WTC11 (cell line): ENCODE data around the gene STAT1. TPM values are rescaled to one million over a fixed set of nuclear protein-coding genes. Genes with fewer than 3 reads are reported as not detected.

Experiments used
- ATAC-seq: fragments of 200-7000 bp; cut with Tn5 transposase; 2 replicates; pipeline ENCODE4 v1.10.0; 2021; ENCODE audit warnings: mild to moderate bottlenecking, moderate library complexity
- CTCF ChIA-PET: fragments of 300-600 bp; sonication (Branson Sonifier 250); formaldehyde crosslinking; loops from one replicate; lab custom pipeline; 2021; ENCODE audit warnings: antibody characterized with exemption; lab: Charles Lee
- POLR2A ChIA-PET: fragments of 350-600 bp; sonication (Branson Sonifier 250); formaldehyde crosslinking; loops from one replicate; lab custom pipeline; 2021; ENCODE audit warnings: antibody characterized with exemption; lab: Charles Lee
- DNase-seq: peaks from one replicate; pipeline ENCODE4 v3.0.0; 2021; ENCODE audit warnings: low spot score
- H3K27ac Mint-ChIP-seq: 2 replicates; pipeline ENCODE4 v1.8.0; 2021; ENCODE audit warnings: mixed read lengths
- H3K27me3 Mint-ChIP-seq: 2 replicates; pipeline ENCODE4 v1.8.0; 2021; ENCODE audit warnings: low read depth, mild to moderate bottlenecking, moderate library complexity, mixed read lengths
- H3K36me3 Mint-ChIP-seq: 2 replicates; pipeline ENCODE4 v1.8.0; 2021; ENCODE audit warnings: mixed read lengths
- H3K4me1 Mint-ChIP-seq: 2 replicates; pipeline ENCODE4 v1.8.0; 2022; ENCODE audit warnings: mixed read lengths
- H3K4me3 Mint-ChIP-seq: 2 replicates; pipeline ENCODE4 v1.8.0; 2021; ENCODE audit warnings: mild to moderate bottlenecking, moderate library complexity, mixed read lengths
- H3K9me3 Mint-ChIP-seq: 2 replicates; pipeline ENCODE4 v1.8.0; 2021; ENCODE audit warnings: mixed read lengths
- ATF6 ChIP-seq: sonication (generic); formaldehyde crosslinking; IDR thresholded peaks from 2 replicates; pipeline ENCODE4 v1.8.1; 2023; ENCODE audit warnings: mild to moderate bottlenecking, missing genetic modification reagents
- CREM ChIP-seq: sonication (generic); formaldehyde crosslinking; IDR thresholded peaks from 2 replicates; pipeline ENCODE4 v1.8.1; 2022; ENCODE audit warnings: mild to moderate bottlenecking, missing genetic modification reagents, moderate library complexity
- E2F4 ChIP-seq: sonication (generic); formaldehyde crosslinking; IDR thresholded peaks from 2 replicates; pipeline ENCODE4 v1.8.1; 2022; ENCODE audit warnings: low read depth, mild to moderate bottlenecking, moderate library complexity, missing genetic modification reagents, borderline replicate concordance
- GABPB1 ChIP-seq: sonication (generic); formaldehyde crosslinking; IDR thresholded peaks from 2 replicates; pipeline ENCODE4 v1.8.1; 2023; ENCODE audit warnings: mild to moderate bottlenecking, missing genetic modification reagents
- GTF2I ChIP-seq: fragments of 250-450 bp; sonication (Bioruptor Pico); conservative IDR thresholded peaks from 2 replicates; pipeline ENCODE4 v1.4.0; 2021; ENCODE audit warnings: mild to moderate bottlenecking
- IRF2 ChIP-seq: sonication (generic); formaldehyde crosslinking; IDR thresholded peaks from 2 replicates; pipeline ENCODE4 v1.8.0; 2022; ENCODE audit warnings: low read depth, missing genetic modification reagents, borderline replicate concordance
- JUN ChIP-seq: sonication (generic); formaldehyde crosslinking; IDR thresholded peaks from 2 replicates; pipeline ENCODE4 v1.8.0; 2023; ENCODE audit warnings: mild to moderate bottlenecking, missing genetic modification reagents
- MXD4 ChIP-seq: fragments of 250-450 bp; sonication (Bioruptor Pico); IDR thresholded peaks from 2 replicates; pipeline ENCODE4 v1.8.0; 2021; ENCODE audit warnings: mild to moderate bottlenecking, moderate library complexity, borderline replicate concordance
- OVOL2 ChIP-seq: fragments of 250-450 bp; sonication (Bioruptor Pico); IDR thresholded peaks from 2 replicates; pipeline ENCODE4 v1.9.0; 2021; ENCODE audit warnings: mild to moderate bottlenecking, borderline replicate concordance
- SMAD3 ChIP-seq: sonication (generic); formaldehyde crosslinking; IDR thresholded peaks from 2 replicates; pipeline ENCODE4 v1.8.0; 2022; ENCODE audit warnings: missing genetic modification reagents, mild to moderate bottlenecking, borderline replicate concordance
- SMAD4 ChIP-seq: sonication (generic); formaldehyde crosslinking; IDR thresholded peaks from 2 replicates; pipeline ENCODE4 v1.8.0; 2022; ENCODE audit warnings: mild to moderate bottlenecking, missing genetic modification reagents
- SP1 ChIP-seq: sonication (generic); formaldehyde crosslinking; conservative IDR thresholded peaks from 2 replicates; pipeline ENCODE4 v1.8.1; 2022; ENCODE audit warnings: missing genetic modification reagents
- TCF7 ChIP-seq: sonication (generic); formaldehyde crosslinking; IDR thresholded peaks from 2 replicates; pipeline ENCODE4 v1.8.0; 2022; ENCODE audit warnings: mild to moderate bottlenecking, low read depth, missing genetic modification reagents, moderate library complexity
- TEAD1 ChIP-seq: sonication (generic); formaldehyde crosslinking; IDR thresholded peaks from 2 replicates; pipeline ENCODE4 v1.8.0; 2022; ENCODE audit warnings: mild to moderate bottlenecking, missing genetic modification reagents
- TEAD4 ChIP-seq: sonication (generic); formaldehyde crosslinking; IDR thresholded peaks from 2 replicates; pipeline ENCODE4 v1.8.0; 2022; ENCODE audit warnings: mild to moderate bottlenecking, missing genetic modification reagents
- ZBTB43 ChIP-seq: sonication (generic); formaldehyde crosslinking; IDR thresholded peaks from 2 replicates; pipeline ENCODE4 v1.8.1; 2023; ENCODE audit warnings: mild to moderate bottlenecking, missing genetic modification reagents
- ZMAT4 ChIP-seq: fragments of 250-450 bp; sonication (Bioruptor Pico); IDR thresholded peaks from 2 replicates; pipeline ENCODE4 v1.9.0; 2021; ENCODE audit warnings: mild to moderate bottlenecking
- ZNF219 ChIP-seq: sonication (generic); formaldehyde crosslinking; IDR thresholded peaks from 2 replicates; pipeline ENCODE4 v1.8.0; 2023; ENCODE audit warnings: missing genetic modification reagents, mild to moderate bottlenecking, borderline replicate concordance
- ZNF232 ChIP-seq: sonication (generic); formaldehyde crosslinking; IDR thresholded peaks from 2 replicates; pipeline ENCODE4 v1.8.0; 2022; ENCODE audit warnings: mild to moderate bottlenecking, missing genetic modification reagents
- ZNF317 ChIP-seq: sonication (generic); formaldehyde crosslinking; IDR thresholded peaks from 2 replicates; pipeline ENCODE4 v1.8.1; 2023; ENCODE audit warnings: low read depth, mild to moderate bottlenecking, moderate library complexity, missing genetic modification reagents, borderline replicate concordance
- ZNF416 ChIP-seq: fragments of 250-450 bp; sonication (Bioruptor Pico); IDR thresholded peaks from 2 replicates; pipeline ENCODE4 v1.9.0; 2021; ENCODE audit warnings: mild to moderate bottlenecking, inconsistent platforms
- total RNA-seq: library from RNA; stranded (reverse); gene quantifications from 3 replicates; pipeline ENCODE4 v1.2.3, GENCODE V29; 2021
- TF ChIP-seq, protein P1 (sequence below): sonication (generic); formaldehyde crosslinking; IDR thresholded peaks from 2 replicates; pipeline ENCODE4 v1.8.0; 2023; ENCODE audit warnings: mild to moderate bottlenecking, missing genetic modification reagents
- TF ChIP-seq, protein P2 (sequence below): fragments of 250-450 bp; sonication (Bioruptor Pico); IDR thresholded peaks from 2 replicates; pipeline ENCODE4 v1.9.0; 2021; ENCODE audit warnings: mild to moderate bottlenecking, borderline replicate concordance

STAT1 gene
- total RNA-seq, 1 experiment from 2014 or later, result 36.1 TPM

DNA sequence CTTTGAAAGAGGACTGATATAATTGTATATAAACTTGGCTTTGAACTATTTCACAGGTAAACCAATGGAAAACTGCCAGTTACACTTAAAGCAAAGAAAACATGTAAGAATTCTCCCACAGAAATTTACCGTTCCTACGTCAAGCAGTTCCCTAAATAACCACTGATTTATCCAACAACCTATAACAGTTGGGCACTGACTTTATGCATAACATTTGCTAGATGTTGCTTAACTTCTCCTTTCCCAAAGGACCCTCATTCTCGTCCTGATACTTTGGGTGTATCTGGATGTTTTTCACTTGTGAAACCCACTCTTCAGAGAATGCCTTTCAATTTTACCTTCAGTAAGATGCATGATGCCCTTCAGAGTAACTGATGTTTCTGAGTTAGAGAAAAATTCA, 43.8 kb downstream of the STAT1 start:
- H3K27ac Mint-ChIP-seq, result no peak overlapping the region; the same call in 1 of the 2 replicates
- no peaks in the 10 kb centered on the region for H3K27me3 Mint-ChIP-seq
- POLR2A ChIA-PET, result no interaction called here
- CTCF ChIA-PET, result no interaction called here
- H3K9me3 Mint-ChIP-seq, result no peaks in the 10 kb centered on the region
- H3K4me3 Mint-ChIP-seq, result no peak overlapping the region
- H3K4me1 Mint-ChIP-seq, result no peaks in the 10 kb centered on the region
- DNase-seq, result no peak
- peaks cover 51% of the 10 kb centered on the region for H3K36me3 Mint-ChIP-seq
- TF ChIP-seq GABPB1 (CRISPR knock-in tag), result no peak
- no peak for TF ChIP-seq ZBTB43 (CRISPR knock-in tag)
- no peak for TF ChIP-seq ZNF219
- TF ChIP-seq MXD4 (CRISPR knock-in tag), result no peak
- TF ChIP-seq ATF6 (CRISPR knock-in tag), result no peak
- no peak for TF ChIP-seq TCF7
- TF ChIP-seq JUN, result no peak
- no peak for TF ChIP-seq E2F4 (CRISPR knock-in tag)
- TF ChIP-seq ZNF232, result no peak
- no peak for TF ChIP-seq CREM (CRISPR knock-in tag)
- no peak for TF ChIP-seq ZMAT4
- TF ChIP-seq SP1 (CRISPR knock-in tag), result no peak
- no peak for TF ChIP-seq ZNF416 (CRISPR knock-in tag)
- TF ChIP-seq ZNF317 (CRISPR knock-in tag), result no peak
- no peak for TF ChIP-seq IRF2 (CRISPR knock-in tag)
- no peak for TF ChIP-seq OVOL2 (CRISPR knock-in tag)
- TF ChIP-seq TEAD1, result no peak
- TF ChIP-seq GTF2I (CRISPR knock-in tag), result no peak
- TF ChIP-seq SMAD3, result no peak
- TF ChIP-seq, protein P1, sequence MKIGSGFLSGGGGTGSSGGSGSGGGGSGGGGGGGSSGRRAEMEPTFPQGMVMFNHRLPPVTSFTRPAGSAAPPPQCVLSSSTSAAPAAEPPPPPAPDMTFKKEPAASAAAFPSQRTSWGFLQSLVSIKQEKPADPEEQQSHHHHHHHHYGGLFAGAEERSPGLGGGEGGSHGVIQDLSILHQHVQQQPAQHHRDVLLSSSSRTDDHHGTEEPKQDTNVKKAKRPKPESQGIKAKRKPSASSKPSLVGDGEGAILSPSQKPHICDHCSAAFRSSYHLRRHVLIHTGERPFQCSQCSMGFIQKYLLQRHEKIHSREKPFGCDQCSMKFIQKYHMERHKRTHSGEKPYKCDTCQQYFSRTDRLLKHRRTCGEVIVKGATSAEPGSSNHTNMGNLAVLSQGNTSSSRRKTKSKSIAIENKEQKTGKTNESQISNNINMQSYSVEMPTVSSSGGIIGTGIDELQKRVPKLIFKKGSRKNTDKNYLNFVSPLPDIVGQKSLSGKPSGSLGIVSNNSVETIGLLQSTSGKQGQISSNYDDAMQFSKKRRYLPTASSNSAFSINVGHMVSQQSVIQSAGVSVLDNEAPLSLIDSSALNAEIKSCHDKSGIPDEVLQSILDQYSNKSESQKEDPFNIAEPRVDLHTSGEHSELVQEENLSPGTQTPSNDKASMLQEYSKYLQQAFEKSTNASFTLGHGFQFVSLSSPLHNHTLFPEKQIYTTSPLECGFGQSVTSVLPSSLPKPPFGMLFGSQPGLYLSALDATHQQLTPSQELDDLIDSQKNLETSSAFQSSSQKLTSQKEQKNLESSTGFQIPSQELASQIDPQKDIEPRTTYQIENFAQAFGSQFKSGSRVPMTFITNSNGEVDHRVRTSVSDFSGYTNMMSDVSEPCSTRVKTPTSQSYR, result no peak
- no peak for ATAC-seq

GRCh38 chr2:190968522-190968921, 45.4 kb downstream of the STAT1 start:
- Mint-ChIP-seq H3K27me3 (no peaks in the 10 kb centered on the region), H3K9me3 (no peaks in the 10 kb centered on the region), H3K4me3 (no peak overlapping the region), H3K36me3 (peaks cover 36% of the 10 kb centered on the region), H3K27ac (no peak overlapping the region), H3K4me1 (no peaks in the 10 kb centered on the region)
- ChIA-PET CTCF (interaction anchor here (1.2 kb wide), 1 partner anchor 188 kb away, joined by 3 read pairs; no protein-coding TSS in a partner anchor), POLR2A (no interaction called here)
- no peak for DNase-seq
- ATAC-seq, result no peak
- TF ChIP-seq ZNF219, result no peak
- TF ChIP-seq GTF2I (CRISPR knock-in tag), result no peak
- TF ChIP-seq E2F4 (CRISPR knock-in tag), result no peak
- TF ChIP-seq SMAD4 (CRISPR knock-in tag), result no peak
- TF ChIP-seq TEAD4 (CRISPR knock-in tag), result no peak
- TF ChIP-seq, protein P2, sequence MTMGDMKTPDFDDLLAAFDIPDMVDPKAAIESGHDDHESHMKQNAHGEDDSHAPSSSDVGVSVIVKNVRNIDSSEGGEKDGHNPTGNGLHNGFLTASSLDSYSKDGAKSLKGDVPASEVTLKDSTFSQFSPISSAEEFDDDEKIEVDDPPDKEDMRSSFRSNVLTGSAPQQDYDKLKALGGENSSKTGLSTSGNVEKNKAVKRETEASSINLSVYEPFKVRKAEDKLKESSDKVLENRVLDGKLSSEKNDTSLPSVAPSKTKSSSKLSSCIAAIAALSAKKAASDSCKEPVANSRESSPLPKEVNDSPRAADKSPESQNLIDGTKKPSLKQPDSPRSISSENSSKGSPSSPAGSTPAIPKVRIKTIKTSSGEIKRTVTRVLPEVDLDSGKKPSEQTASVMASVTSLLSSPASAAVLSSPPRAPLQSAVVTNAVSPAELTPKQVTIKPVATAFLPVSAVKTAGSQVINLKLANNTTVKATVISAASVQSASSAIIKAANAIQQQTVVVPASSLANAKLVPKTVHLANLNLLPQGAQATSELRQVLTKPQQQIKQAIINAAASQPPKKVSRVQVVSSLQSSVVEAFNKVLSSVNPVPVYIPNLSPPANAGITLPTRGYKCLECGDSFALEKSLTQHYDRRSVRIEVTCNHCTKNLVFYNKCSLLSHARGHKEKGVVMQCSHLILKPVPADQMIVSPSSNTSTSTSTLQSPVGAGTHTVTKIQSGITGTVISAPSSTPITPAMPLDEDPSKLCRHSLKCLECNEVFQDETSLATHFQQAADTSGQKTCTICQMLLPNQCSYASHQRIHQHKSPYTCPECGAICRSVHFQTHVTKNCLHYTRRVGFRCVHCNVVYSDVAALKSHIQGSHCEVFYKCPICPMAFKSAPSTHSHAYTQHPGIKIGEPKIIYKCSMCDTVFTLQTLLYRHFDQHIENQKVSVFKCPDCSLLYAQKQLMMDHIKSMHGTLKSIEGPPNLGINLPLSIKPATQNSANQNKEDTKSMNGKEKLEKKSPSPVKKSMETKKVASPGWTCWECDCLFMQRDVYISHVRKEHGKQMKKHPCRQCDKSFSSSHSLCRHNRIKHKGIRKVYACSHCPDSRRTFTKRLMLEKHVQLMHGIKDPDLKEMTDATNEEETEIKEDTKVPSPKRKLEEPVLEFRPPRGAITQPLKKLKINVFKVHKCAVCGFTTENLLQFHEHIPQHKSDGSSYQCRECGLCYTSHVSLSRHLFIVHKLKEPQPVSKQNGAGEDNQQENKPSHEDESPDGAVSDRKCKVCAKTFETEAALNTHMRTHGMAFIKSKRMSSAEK, result no peak
